SHP77 treated with DMSO at 0.1 percent for 48 hours (cell line): Measurements from ENCODE around the gene PACRG.

Source experiments
- DNase-seq: peaks from one replicate; lab custom pipeline; 2025; lab: John Stamatoyannopoulos, UW

PACRG gene

DNA sequence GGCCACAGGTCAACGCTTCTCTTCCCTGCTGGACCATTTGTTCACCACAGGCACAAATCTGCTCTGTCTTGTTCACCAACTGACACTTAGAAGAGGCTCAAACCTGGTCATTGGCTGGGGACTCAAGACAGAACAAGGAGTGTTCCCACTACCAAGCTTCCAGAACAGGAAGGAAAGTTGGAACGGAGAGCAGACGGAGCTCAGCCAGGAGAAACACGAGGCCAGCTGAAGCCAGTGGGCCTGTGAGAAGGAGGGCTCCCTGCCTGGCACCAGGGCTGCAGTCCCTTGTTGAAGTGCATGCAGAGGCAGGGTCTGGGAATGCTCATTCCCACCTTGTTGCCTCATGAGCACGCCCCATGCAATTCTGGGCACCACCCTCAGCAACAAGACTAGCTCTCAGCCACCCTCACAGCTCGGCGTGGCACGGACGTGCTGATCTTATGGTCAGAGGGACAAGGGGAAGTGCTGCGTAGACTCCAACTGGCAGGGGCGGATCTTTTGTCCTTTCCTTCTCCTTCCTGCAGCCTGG lies 450.2 kb downstream of the PACRG start:
- no peak for DNase-seq

DNA sequence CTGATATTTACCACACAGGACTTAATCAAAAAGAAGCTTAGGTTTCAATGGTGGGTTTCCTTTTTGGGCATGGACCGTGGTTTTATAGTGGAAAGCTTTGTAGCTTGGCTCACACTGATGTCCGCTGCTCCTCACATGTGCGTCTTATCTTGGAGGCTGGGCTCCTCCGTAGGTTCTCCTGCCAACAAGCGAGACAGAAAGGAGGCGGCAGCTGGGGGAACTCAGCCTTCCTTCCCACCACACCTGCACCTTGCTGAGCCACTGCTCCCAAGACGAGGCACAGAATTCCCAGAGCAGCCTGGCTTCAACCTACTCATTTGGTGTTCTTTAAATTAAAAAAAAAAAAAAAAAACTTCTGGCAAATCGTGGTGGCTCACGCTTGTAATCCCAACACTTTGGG lies 451.3 kb downstream of the PACRG start:
- no peak for DNase-seq

DNA sequence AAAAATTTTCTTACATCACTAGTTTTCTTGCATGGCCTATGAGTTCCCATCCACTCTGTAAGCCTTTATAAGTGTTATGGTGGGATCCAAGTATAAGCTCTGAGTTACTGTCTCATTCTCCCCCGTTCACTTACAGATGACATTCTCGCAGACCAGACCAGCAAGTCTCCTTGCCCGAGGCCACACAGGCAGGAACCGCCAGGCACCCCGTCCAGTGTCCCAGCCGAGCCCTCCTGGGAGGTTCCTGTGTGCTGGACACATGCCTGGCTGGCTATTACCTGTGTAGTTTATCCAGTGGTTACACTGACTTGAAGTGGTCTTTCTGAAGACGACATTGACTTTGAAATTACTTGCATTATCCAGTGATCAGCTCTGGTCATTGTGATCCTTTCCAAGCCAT lies 451.9 kb downstream of the PACRG start:
- DNase-seq: no peak

DNA sequence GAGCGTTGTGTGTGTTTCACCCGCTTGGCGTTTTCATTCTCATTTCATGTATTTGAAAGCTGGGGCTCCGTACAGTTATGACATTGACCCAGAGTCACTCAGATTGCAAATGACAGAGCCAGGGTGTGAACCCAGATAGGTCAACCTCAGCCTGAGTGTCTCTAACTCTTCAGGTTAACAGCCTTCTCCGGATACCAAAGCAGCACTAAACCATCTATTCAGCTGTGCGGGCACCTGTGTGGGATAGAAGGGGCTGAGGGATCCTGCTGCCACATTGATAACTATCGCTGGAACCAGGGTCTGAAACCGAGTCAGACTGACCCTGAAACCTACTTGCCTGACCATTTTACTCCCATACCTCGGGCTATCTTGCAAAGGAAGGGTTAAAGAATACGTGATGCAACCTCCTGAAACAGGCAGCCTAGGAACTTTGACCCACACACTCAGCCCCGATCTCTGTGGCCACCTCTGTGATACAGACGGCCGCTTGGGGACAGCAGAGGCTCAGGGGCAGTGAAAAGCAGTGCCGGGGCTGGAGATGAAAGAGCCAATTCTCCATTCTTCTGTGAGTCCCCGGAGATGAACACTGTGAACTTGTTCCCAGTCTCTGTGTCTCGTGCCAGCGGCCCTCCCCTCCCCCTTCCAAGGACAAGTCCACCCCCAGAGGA lies 453.2 kb downstream of the PACRG start:
- DNase-seq: no peak

DNA sequence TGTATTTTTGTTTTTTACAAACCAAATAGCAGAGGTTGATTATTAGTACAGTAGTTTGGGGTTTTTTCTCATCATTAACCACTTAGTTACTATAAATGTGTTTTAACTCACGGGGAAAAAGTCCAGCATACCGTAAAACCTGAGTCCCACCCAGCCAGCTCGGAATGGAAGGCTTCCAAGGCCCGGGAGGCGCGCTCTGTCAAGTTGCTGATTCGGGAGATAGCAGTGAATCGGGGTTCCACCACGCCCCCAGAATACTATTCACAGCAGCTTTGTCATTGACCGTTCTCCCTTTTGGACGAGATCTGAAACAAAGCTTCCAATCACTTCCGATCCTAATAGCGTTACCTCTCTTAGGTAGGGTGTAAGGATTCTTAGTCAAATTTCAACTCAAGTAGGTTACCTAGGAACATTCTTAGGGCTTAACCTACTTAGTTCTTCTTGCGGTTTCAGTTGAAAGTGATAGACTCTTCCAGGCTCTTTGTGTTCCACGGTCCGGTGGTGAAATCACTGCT lies 453.9 kb downstream of the PACRG start:
- no peak for DNase-seq

DNA sequence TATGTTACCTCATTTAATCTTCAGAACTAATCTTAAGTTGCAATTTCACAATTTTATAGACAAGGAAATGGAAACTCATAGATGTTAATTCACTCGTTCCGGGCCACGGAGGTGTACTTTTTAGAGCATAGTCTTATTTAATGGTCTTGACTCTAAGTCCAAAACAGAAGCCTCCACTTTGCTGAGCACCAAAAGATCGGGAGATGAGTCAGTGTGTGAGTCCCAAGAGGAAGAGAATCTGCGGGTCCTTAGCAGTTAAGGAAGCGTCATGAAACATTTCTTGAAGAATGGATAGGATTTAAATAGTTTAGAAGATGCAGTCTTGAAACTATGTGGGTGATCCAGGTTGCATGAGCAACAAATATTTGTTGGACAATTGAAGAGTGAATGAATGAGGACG lies 454.9 kb downstream of the PACRG start:
- DNase-seq: no peak

DNA sequence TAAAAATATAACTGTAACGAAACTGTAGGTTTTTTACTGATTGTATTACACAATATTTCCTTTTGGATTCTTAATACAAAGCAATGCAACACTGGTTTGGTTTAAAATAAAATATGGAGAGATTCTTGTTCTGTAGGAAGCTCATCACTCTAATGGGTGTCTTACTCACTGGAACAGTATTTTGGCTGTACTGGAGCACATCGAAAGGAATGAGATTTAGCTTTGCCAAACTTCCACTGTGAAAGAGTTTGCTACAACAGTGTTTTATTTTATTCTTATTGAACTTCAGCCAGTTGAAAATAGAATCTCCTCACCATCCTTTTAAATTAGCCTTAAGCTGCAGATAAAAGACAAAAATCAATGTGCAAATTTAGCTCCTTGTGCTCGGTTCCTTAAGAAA lies 456.0 kb downstream of the PACRG start:
- DNase-seq: no peak

DNA sequence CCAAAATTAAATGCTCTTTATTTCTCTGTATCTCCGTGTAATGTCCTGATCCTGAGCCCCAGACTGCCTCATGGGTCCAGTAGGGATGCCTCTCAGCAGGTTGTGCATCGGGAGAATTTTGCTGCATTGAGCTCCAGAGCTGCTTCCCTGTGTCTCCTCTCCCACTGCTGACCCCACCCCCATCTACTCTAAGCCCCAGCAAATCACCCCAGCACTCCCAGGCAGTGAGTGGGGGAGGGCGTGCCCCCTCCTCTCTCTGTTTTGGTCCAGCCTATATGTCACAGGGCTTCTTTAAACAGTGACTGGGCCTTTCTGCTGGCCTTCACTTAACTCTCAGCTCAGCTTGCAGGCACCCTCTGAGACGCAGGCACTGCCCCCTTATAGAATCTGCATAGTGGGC lies 458.0 kb downstream of the PACRG start:
- no peak for DNase-seq

DNA sequence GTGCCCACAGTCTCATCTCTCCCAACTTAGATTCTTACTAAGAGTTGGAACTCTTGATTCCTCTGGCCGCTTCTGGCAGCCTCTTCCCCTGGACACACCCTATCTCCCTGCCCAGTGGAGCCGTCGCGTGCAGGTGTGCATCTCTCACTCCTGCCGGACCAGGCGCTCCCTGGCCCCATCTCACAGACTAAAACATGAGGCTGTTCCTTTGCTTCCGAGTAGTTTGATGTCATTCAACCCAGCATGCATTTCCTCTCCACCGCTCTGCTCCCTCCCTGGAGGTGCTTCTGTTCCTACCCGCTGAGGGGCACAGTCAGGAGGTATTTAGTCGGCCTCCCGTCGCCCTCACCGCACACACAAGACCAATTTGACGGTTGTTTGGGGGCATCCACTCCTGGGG lies 458.8 kb downstream of the PACRG start:
- DNase-seq: no peak

DNA sequence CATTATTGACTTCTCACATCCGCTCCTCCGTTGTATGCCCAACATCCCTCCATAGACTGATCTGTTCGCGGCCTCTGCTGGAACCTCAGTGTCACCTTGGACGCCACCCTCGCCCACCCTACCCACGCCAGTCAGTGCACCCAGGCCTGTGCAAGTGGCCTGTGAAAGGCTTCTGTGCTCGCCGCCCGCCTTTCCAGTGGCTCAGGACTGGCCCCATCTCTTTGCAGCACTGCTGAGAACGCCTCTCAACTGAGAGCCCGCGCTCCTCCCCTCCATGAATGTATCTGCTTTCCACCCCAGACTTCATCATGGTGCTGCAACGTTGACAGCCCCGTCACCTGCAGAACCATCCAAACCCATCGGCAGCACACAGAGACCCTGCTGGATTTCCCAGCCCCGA lies 459.4 kb downstream of the PACRG start:
- DNase-seq: no peak

DNA sequence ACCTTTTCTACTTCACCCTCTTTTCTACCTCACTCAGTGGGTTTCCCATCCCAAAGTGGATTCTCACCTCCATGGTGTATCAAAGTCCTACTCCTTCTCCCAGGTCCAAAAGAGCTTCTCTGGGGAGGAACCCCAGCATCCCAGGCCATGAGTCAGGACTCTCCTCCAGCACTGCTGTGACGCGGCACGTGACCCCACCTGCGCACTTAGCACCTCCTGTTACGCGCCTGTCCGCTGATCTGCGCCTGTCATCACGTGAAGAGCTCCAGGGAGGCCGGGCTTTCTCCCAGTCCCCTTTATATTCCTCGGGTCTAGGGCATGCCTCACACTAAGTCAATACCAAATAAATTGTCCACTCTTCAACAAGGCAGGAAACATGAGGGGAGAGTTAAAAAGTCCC lies 459.8 kb downstream of the PACRG start:
- no peak for DNase-seq

DNA sequence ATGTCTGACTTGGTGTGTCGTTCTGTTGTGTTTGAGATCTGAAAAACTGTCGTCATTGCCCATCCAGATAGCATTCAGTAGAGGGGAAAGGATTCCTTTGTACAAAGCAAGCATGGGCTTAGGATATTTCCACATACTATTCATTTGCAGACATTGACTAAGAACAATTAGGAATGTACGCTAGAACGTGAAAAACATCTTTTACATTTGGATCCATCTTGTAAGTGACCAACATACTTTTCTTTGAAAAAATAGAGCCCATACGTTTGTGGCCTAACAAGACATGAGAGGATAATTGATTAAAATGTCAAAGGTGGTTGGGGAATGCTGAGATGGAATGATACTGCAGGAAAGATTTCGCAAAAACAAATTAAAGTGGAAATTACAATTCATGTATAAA lies 461.0 kb downstream of the PACRG start:
- no peak for DNase-seq

DNA sequence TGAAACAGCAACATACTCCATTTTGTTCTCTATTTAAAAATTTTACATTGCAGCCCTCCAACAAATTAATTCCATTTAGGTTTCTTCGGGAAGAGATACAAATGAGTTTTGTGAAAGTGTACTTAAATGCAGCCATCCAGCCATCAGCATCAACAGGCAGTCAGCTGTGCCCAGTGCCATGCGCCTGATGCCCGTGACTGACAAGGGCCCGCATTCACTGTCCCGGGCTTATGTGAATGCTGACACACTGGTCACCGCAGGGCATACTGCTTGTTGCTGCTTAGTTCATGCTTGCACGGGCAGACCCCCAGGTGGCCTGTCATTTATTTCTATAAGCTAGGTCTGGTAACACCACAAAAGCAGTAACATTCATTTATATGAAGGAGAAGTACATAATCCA lies 461.8 kb downstream of the PACRG start:
- no peak for DNase-seq

DNA sequence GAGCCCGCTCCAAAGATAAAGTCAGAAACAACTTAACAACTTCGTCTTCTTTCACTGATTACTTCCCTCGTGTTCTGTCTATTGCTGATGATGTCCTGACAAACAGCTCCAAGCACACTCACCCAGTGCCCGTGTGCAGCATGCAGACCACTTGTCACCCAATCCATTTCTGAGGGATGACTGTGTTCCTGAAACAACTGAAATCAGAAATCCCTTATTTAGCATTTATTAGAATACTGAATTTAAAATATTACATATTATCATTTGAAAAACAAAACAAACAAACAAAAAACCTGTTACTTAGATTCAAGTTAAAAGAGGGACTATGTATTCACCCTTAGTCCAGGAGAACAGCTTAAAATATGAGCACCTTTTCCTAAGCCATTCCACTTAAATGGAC lies 463.0 kb downstream of the PACRG start:
- DNase-seq: no peak

DNA sequence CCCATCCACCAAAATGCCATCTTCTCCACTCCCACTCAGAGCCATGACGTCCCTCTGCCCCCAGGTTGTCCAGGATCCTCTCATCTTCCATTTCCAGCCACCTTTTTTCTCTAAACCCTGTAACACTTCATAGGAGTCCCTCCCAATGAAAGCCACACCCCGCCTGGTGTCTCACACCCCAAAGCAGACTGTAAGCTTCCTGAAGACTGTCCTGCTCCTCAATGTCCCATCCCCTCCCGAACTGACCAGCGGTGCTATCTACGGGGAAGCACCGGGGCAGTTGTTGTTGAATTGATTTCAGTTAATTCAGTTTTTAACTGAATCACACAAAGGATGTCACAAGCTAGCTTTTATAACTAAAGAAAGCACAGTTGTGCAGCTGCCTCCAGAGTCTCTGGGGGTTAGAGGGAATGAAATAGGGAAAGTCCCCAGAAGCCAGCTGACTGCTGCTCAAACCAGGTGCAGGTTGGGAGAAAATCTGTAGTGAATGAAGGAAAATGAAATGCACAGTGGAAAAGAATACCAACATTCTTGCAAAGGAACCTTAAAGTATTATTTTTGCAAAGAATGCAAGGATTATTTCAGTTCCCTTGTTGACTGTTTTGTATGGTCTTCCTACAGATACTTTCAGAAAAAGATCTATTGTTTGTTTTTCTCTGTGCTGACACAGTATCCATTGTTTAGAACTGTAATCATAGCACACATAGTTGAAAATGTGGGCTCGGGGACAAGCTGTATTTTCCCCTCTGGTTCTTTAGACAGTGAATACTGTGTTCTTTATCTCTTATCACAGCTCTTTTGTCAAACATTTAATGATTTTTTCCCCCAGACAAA lies 464.1 kb downstream of the PACRG start:
- DNase-seq: no peak

DNA sequence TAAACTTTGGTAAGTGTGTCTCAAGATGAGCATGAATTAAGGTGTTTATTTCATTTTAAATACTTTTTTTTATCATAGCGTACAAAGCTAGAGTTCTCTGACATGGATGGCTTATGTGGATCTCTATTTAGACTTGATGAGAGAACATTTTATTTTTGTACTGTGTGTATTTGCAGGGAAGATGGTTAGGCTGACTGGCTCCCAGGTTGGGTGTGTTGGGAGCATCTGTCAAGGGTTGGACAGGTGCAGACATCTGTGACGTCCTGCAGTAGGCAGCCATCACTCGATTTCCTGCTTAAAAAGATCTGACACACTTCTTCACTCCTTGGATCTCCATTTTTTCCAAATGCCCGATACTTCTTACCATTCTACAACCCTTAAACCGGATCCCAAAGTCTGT lies 464.8 kb downstream of the PACRG start:
- no peak for DNase-seq

DNA sequence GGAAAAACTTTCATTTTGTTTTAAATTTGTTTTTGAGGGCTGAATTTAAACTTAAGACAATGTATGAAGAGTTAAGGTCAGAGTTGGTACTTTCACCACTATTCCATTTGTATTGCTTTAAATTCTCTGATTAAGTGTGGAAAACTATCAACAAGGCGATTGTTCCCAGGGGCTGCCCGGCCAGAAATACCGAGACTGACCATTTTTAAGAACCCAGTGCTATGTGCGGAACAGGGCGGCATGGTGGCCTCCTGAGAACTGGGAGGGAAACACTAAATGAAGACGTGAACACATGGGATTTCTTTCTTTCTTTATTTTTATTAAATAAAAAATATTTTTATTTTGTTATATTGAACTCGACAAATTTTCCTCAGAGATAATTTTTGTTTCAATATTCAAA lies 465.6 kb downstream of the PACRG start:
- DNase-seq: no peak

DNA sequence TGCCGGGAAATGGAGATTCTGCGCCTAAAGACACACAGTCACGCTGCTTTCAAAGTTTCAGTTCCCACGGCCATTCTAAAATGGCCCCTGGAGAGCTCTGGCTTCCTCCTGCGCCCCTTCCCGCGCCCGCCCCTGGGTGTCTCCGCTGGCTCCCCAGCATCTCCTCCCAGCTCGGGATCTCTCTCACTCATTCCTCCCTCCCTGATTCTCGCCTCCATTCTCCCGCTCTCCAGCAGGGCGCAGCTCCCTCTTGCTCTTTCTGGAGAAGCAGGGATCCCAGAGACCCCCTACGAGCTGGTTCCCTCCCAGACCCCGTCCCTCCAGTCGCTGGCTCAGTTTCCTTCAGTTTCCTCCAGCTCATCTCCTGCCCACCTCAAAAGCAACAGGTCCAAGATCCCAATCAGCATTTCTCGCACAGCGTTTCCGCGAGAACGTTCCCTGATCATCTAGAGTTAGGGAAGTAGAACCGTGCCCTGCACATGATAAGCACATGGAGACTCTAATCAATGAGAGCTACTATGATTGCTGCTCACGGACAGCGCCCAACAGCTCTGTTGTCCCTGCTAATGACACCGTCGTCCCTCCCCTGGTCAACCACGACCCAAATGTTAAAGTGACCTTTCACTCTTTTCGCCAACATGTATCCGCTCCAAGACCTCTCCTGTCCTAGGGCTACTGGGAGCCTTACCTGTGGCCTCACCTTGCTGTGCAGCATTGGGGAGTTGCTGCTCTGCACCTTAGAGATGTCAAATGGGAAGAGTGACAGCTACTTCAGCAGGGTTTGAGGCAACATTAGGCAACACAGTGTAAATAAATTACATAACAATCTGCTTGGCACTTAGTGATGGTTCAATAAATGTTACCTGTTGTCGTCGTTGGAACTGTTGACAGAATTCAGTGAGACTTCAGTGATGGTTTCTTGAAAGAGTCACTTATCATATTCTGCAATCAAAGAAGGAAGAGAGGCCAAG lies 468.2 kb downstream of the PACRG start:
- no peak for DNase-seq

DNA sequence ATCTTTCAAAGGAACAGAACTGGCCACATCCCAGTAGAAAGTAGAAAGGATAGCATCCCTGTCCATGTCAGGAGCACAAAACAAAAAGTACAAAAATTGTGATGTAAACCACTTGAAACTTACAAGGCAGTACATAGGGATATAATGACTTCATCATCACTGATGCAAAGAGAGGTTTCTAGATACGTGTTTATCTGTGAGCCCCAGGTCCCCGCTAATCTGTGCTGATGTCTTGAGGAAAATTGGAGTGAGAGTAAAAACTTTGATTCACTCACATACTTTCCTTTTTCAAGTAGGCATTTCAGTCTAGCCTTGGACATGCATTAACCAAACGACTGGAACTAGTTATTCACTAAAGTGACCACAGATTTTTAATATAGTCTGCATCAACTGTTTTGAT lies 470.1 kb downstream of the PACRG start:
- DNase-seq: no peak

DNA sequence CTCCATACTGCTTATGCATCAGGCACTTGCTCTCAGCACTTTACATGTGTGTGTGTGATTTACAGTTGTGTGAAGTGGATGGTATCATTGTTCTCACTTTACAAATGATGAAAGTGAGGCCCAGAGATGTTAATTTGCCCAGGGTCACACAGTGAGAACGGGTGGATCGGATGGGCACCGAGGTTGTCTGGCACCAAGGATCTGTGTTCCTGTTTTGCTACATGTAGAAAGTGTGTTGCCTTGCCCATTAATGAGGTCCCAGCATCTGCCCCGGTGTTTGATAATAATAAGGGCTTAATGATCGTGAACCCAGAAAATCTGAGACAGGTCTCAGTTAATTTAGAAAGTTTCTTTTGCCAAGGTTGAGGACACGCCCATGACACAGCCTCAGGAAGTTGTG lies 470.6 kb downstream of the PACRG start:
- DNase-seq: no peak

DNA sequence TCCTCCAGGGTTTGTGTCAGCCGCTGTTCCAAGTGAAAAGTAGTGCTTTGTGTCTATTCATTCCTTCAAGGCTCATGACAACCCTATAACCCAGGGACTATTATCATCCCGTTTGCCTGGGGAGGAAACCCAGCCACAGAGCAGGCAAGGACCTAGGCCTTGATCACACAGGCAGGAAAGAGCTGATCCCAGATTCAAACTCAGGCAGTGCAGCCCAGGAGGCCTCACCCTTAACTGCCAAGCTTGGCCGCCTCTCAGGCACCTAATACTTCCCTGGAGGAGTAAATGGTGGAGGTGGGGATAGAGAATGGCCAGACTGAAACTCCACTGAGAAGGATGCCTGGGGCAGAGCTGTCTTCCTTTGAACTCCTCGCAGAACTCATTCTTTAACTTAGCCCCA lies 471.6 kb downstream of the PACRG start:
- DNase-seq: no peak

DNA sequence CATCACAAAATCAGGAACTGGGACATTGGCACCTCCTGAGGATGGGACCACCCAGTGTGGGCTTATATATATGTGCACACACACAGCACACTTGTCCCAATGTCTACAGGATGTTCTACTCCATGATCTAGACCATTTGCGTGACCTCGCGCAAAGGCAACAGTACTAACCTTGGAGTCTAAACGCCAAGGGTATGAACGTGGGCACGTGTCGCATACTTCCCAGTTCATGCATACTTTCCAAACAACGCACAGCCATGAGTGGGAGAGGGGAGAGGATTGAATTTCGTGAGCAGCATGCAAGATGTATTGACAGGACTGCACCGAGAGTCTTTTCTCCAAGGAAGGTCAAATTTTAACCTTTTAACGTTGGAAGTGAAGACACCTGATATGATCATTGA lies 472.5 kb downstream of the PACRG start:
- DNase-seq: no peak
